Adrenal gland (tissue), 19 donors: ENCODE results near the gene ANKRD66. TPM values are rescaled to one million over a fixed set of nuclear protein-coding genes. Genes with fewer than 3 reads are reported as not detected.

Experiments used
- DNase-seq, 7 donors: peaks; one replicate each; pipeline ENCODE4 v3.0.0-alpha.2; 2019 to 2020
- H3K27ac ChIP-seq, 5 donors: fragments of 200-600 bp; sonication (generic) in 4 of 5; 1 replicate in 3 of 5; 2 replicates in 2 of 5; pipeline versions ENCODE4 v1.5.1 to v1.8.0; 2016 to 2020; ENCODE audit warnings: mild to moderate bottlenecking in 1 of 5
- H3K27me3 ChIP-seq: fragments of 200-600 bp; 2 replicates; pipeline ENCODE4 v1.8.0; 2021
- H3K36me3 ChIP-seq, 2 donors: fragments of 200-600 bp; replicated peaks in 1 of 2; 1 replicate in 1 of 2; 2 replicates in 1 of 2; pipeline versions ENCODE4 v1.5.1 to v1.8.0; 2018 to 2022
- H3K4me1 ChIP-seq, 2 donors: fragments of 200-600 bp; replicated peaks in 1 of 2; 1 replicate in 1 of 2; 2 replicates in 1 of 2; pipeline versions ENCODE4 v1.5.1 to v1.8.0; 2018 to 2021
- H3K4me3 ChIP-seq, 4 donors: fragments of 200-600 bp; sonication (generic) in 3 of 4; one replicate each; pipeline ENCODE4 v1.5.1; 2016 to 2018
- H3K9me3 ChIP-seq, 3 donors: fragments of 200-600 bp; sonication (generic) in 1 of 3; replicated peaks in 1 of 3; 1 replicate in 2 of 3; 2 replicates in 1 of 3; pipeline versions ENCODE4 v1.5.1 to v1.8.0; 2016 to 2021
- POLR2A ChIP-seq, 2 donors: fragments of 450-650 bp; IDR thresholded peaks; one replicate each; pipeline ENCODE4 v1.6.1; 2017; ENCODE audit warnings: antibody characterized with exemption in 2 of 2, mild to moderate bottlenecking in 2 of 2, moderate library complexity in 1 of 2
- WGBS, 4 donors: extraction: QIAGEN DNeasy Blood & Tissue Kit in 2 of 4; methylation state at CpG; one replicate each; pipeline versions ENCODE4 v1.1.5 to v1.1.7; 2013 to 2017; 5-methylcytosine and 5-hydroxymethylcytosine counted together
- intact Hi-C, 2 donors: fragments of 100-400 bp; cut with DNase I; formaldehyde crosslinking; loops; one replicate each; pipeline versions ENCODE4 v1.14.1 to v1.15.0; 2022 to 2023
- long read RNA-seq, 10 donors: library from polyadenylated mRNA in 3 of 10; unstranded in 2 of 10; stranded (forward) in 1 of 10; transcript quantifications; one replicate each; pipeline ENCODE4 v2.0.0 and lab custom pipeline, GENCODE V29; 2021 to 2026
- polyA plus RNA-seq, 3 donors: library from polyadenylated mRNA; stranded (reverse); fragments of 200-250 nt in 2 of 3; fragments of 350-450 nt in 1 of 3; fragmentation: Illumina TruSeq in 1 of 3; extraction: RNeasy Lipid Tissue Mini Kit (QIAGEN cat#74804) in 1 of 3; gene quantifications; one replicate each; pipeline ENCODE4 v1.2.3, GENCODE V29; 2013 to 2014
- total RNA-seq, 9 donors: library from RNA; depleted of rRNA in 4 of 9; stranded (reverse); fragments of >200 nt in 4 of 9; fragments of 120-200 nt in 1 of 9; fragmentation: NEBNext Ultra II Directional in 1 of 9; extraction: Animal tissue kit (Norgen Biotek cat#: 25700) in 1 of 9; gene quantifications; one replicate each; pipeline versions ENCODE4 v1.1.0 to v1.2.4, GENCODE V29; 2013 to 2023
- TF ChIP-seq, protein P1 (sequence below), 6 experiments: fragments of 450-650 bp in 4 of 6; fragments of 200-600 bp in 2 of 6; sonication (generic) in 1 of 6; IDR thresholded peaks; 1 replicate in 5 of 6; 2 replicates in 1 of 6; pipeline versions ENCODE4 v1.5.1 to v1.8.0; 2016 to 2021; ENCODE audit warnings: antibody characterized with exemption in 6 of 6, mild to moderate bottlenecking in 2 of 6, moderate library complexity in 1 of 6
- donor health status: healthy with polysubstance abuse.
- donor health status: Bipolar disorder and iron deficiency.
- donor health status: DM: yes; HTN: yes; CAD: no.
- donor health status: DM: no; HTN: no; CAD: no.
- donor health status: DM: no; HTN: no; CAD: no.
- donor health status: DM: yes; HTN: yes; CAD: no.

ANKRD66 gene
- total RNA-seq: not detected
- polyA plus RNA-seq: not detected
- long read RNA-seq, donor 1: 0 reads
- long read RNA-seq, donor 2: 0 reads
- long read RNA-seq, donor 3: 0 reads
- long read RNA-seq, donor 4: 0 reads
- long read RNA-seq, donor 5: 0 reads
- long read RNA-seq, donor 6: 0 reads
- long read RNA-seq, donor 7: 0 reads
- long read RNA-seq, donor 8: 0 reads
- long read RNA-seq, donor 9: 0 reads
- long read RNA-seq, donor 10: 0 reads

DNA sequence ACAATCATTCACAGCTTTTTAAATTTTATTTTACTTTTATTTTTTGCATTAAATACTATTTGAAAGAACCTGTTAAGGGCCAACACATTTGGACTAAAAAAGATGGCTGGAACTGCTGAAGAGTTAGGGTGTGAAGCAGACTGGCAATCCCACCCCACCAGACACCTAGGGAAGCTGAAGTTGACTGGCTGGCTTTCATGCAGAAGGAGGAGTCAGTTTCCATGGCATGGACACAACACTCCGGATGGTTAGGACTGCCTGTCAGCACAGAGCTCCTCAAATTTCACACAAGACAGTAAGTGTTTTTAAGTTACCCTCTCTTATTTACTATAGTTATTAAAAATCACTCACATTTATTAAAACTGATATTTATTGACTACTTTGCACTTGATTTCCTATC is at the start of gene ANKRD66:
Gene ANKRD66 (plus strand): TSS at position 238 of the 400 bp plus-strand sequence. CDS start 5,016 bp downstream, outside the sequence.
- intact Hi-C loops: no loop called here
- no peak for TF ChIP-seq POLR2A (IDR thresholded peaks at IDR 0.05)
- no peaks in the 10 kb centered on the region for H3K9me3 ChIP-seq
- WGBS, 4 donors: 55 to 83% (median 72%) methylated on average over 1 of the region's 1 CpG
- no peaks in the 10 kb centered on the region for H3K27me3 ChIP-seq
- no peak within 1 kb of the TSS for H3K4me3 ChIP-seq
- H3K36me3 ChIP-seq: no peaks in the 10 kb centered on the region
- H3K4me1 ChIP-seq: no peaks in the 10 kb centered on the region
- no peak for DNase-seq
- H3K27ac ChIP-seq: no peak within 1 kb of the TSS

DNA sequence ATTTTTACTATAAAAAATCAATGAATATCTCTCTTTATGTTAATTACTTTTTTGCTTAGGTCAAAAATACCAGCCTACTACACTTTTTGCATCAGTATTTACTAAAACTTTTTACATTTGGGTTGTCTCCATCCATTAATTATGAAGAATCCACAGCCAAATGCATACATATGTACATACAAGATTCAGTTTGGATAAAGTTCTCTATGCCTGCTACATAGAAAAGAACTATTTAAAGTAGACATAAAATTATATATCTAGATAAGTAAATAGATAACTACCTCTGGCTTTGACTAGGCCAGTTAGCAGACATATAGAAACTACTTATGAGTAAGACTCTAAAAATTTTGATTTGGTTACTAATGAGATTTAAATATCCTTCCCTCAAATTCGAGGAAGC is 46.8 kb upstream of the ANKRD66 start:
- TF ChIP-seq POLR2A (IDR thresholded peaks at IDR 0.05): no peak
- TF ChIP-seq, protein P1, sequence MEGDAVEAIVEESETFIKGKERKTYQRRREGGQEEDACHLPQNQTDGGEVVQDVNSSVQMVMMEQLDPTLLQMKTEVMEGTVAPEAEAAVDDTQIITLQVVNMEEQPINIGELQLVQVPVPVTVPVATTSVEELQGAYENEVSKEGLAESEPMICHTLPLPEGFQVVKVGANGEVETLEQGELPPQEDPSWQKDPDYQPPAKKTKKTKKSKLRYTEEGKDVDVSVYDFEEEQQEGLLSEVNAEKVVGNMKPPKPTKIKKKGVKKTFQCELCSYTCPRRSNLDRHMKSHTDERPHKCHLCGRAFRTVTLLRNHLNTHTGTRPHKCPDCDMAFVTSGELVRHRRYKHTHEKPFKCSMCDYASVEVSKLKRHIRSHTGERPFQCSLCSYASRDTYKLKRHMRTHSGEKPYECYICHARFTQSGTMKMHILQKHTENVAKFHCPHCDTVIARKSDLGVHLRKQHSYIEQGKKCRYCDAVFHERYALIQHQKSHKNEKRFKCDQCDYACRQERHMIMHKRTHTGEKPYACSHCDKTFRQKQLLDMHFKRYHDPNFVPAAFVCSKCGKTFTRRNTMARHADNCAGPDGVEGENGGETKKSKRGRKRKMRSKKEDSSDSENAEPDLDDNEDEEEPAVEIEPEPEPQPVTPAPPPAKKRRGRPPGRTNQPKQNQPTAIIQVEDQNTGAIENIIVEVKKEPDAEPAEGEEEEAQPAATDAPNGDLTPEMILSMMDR (IDR thresholded peaks at IDR 0.05): no peak
- H3K9me3 ChIP-seq: no peaks in the 10 kb centered on the region
- intact Hi-C loops: no loop called here
- no peaks in the 10 kb centered on the region for H3K36me3 ChIP-seq
- no peaks in the 10 kb centered on the region for H3K27me3 ChIP-seq
- no peak overlapping the region for H3K4me3 ChIP-seq
- no peak overlapping the region for H3K27ac ChIP-seq
- no peaks in the 10 kb centered on the region for H3K4me1 ChIP-seq
- no peak for DNase-seq
- 62 to 80% (median 72%) methylated on average over 1 of the region's 1 CpG for WGBS, 4 donors

DNA sequence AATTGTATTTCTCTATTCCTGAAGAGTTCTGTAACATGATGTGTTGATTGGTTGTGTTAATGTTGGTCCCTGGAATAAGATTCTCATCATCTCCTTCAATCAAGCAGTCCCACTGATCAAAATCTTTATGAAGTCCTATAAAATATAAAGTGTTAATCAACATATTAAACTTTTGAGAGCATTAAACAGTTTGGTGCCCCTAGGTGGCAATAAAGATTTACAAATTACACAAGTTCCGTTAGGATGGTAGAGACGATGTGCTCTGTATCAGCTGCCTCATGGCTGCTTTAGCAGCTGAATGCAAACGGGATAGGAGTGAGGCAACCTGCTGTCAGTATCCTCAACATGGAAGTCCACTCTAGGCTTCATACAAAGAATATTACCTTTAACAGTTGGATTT is 42.2 kb upstream of the ANKRD66 start:
- Histone ChIP-seq H3K4me1 (no peaks in the 10 kb centered on the region), H3K9me3 (no peaks in the 10 kb centered on the region), H3K4me3 (no peak overlapping the region), H3K27ac (no peak overlapping the region), H3K27me3 (no peaks in the 10 kb centered on the region), H3K36me3 (no peaks in the 10 kb centered on the region)
- intact Hi-C loops: no loop called here
- no peak for TF ChIP-seq POLR2A (IDR thresholded peaks at IDR 0.05)
- TF ChIP-seq, protein P1 (IDR thresholded peaks at IDR 0.05): peak in 3 of 6 experiments; percentile 23 to 33 (median 24)
- 11 to 20% (median 19%) methylated on average over 3 of the region's 3 CpGs for WGBS, 4 donors
- no peak for DNase-seq

DNA sequence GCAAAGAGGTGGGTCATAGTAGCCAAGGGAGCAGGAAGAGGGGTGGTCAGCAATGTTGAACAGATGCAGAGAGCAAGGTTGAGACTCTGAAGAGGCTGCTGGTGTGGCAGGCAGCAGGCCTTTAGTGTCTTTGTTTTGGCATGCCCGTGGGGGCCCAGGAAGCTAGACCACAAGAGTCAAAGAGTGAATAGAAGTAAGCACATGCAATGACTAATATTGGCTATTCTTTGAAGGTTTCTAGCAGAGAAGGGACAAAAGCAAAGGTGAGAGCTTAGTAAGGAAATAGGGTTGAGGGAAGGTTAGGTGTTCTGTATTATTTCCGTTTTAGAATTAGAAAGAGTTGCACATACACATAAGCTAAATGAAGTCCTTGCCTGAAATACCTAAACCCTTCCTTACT is 40.3 kb upstream of the ANKRD66 start:
- no peaks in the 10 kb centered on the region for H3K9me3 ChIP-seq
- intact Hi-C loops: no loop called here
- DNase-seq: no peak
- H3K4me3 ChIP-seq: no peak overlapping the region
- no peak overlapping the region for H3K27ac ChIP-seq
- no peaks in the 10 kb centered on the region for H3K27me3 ChIP-seq
- 78 to 89% (median 84%) methylated on average over 2 of the region's 2 CpGs for WGBS, 4 donors
- TF ChIP-seq POLR2A (IDR thresholded peaks at IDR 0.05): no peak
- TF ChIP-seq, protein P1 (IDR thresholded peaks at IDR 0.05): no peak
- no peaks in the 10 kb centered on the region for H3K36me3 ChIP-seq
- no peaks in the 10 kb centered on the region for H3K4me1 ChIP-seq

DNA sequence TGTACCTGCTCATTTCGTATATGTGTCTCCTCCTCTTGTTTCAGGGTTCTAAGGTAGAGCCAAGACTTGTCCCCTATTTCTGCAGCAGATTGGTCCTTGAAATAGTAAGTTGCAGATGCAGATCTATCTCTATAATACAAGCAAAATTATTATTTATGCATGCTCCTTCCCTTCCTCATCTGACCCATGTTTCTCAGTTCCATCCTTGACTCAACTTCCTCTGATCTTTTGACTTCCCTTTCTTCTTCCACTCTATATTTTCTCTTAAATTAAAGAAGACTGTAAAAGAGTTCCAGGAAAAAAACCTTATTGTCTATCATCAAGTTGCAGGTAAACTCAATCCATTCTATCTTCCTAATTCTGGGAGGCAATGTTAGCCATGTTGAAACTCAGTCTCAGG is 35.2 kb upstream of the ANKRD66 start:
- no peaks in the 10 kb centered on the region for H3K36me3 ChIP-seq
- no peaks in the 10 kb centered on the region for H3K4me1 ChIP-seq
- no peak overlapping the region for H3K27ac ChIP-seq
- DNase-seq: no peak
- H3K4me3 ChIP-seq: no peak overlapping the region
- WGBS, 4 donors: 83 to 95% (median 86%) methylated on average over 1 of the region's 1 CpG
- intact Hi-C loops: no loop called here
- no peaks in the 10 kb centered on the region for H3K27me3 ChIP-seq
- no peaks in the 10 kb centered on the region for H3K9me3 ChIP-seq
- no peak for TF ChIP-seq POLR2A (IDR thresholded peaks at IDR 0.05)
- TF ChIP-seq, protein P1 (IDR thresholded peaks at IDR 0.05): no peak
